Amniotic stem cell (primary cell): ENCODE results near the gene MEIS1.
"Not testable (repeated sequence)": the region's sequence is repeated elsewhere in the genome, so short reads cannot be mapped to it uniquely, and the experiment has no call there.

Experiments
- DNase-seq: peaks from one replicate; lab custom pipeline; 2025; lab: John Stamatoyannopoulos, UW

Gene MEIS1

GRCh38 chr2:66434679-66435548, at the start of gene MEIS1:
Gene MEIS1 (plus strand): TSS chr2:66435125. CDS start chr2:66435857, 732 bp downstream.
- peak; percentile 86 for DNase-seq

- no peak for DNase-seq
These were observed 47.7 kb upstream of the MEIS1 start for GRCh38 chr2:66387016-66387753.

DNA sequence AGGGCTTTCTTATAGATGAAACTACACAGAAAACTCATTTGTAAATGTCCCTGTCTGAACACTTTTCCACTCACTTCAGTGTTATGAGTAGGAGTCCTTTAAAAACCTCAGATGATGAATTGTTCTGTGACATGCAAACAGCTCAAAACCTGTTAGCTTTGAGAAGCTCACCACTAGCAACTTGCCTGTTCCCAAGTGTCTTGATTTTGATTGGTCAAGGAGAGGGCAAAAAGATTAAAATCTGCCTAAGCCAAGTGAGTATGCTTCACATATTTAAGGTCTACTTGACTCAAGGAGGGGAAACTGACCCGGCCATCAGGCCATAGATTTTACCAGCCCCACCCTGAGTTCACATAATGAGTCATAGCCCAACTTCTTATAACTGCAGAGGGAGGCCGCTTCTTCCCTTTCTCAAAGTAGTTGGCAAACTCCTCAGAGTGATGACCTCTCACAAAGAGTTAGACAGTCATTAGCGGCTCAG, 45.2 kb upstream of the MEIS1 start:
- no peak for DNase-seq

- no peak for DNase-seq
These were observed 44.8 kb upstream of the MEIS1 start for GRCh38 chr2:66390152-66390551.

DNA sequence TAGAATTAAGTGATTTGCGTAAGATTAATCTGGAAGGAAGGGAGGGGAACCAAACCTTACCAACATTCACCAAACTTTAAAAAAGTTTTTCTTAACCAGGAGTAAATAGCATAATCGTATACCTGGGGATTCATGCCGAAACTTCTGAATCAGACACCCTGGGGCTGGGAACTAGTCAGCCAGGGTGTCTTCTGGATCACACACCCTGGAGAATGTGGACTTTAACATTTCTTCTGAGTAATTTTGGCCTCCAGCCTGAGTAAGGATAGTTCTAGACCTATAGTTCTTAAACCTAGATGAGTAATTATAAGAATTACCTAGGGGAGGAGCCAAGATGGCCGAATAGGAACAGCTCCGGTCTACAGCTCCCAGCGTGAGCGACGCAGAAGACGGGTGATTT, 44.1 kb upstream of the MEIS1 start:
- DNase-seq, result no peak

DNA sequence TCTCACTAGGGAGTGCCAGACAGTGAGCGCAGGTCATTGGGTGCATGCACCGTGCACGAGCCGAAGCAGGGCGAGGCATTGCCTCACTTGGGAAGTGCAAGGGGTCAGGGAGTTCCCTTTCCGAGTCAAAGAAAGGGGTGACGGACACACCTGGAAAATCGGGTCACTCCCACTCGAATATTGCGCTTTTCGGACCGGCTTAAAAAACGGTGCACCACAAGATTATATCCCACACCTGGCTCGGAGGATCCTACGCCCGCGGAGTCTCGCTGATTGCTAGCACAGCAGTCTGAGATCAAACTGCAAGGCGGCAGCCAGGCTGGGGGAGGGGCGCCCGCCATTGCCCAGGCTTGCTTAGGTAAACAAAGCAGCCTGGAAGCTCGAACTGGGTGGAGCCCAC, 43.7 kb upstream of the MEIS1 start:
- DNase-seq, result not testable (repeated sequence)

- DNase-seq, result no peak
These were observed 29.5 kb upstream of the MEIS1 start for GRCh38 chr2:66405473-66405872.

- DNase-seq, result no peak
These were observed 26.0 kb upstream of the MEIS1 start for GRCh38 chr2:66408905-66409304.

- no peak for DNase-seq
These were observed 22.1 kb upstream of the MEIS1 start for GRCh38 chr2:66412874-66413273.

DNA sequence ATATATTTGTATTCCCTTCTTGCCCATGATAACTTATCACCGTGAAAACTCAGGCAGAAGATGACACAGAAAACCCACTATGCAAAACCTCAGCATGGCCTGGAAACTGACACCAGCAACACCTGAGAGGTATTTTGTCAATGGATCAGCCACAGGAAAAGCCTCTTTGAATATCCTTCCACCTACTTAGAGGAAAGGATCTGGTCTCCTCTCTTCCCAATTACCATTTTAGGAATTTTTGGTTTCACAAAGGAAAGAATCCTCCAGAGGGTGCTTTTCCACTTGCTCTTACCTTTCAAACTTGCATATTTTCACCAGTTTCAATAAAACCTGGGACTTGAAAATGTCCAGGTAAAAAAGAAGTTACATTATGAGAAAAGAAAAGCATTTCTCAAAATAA, 20.0 kb upstream of the MEIS1 start:
- no peak for DNase-seq

GRCh38 chr2:66418381-66418780, 16.5 kb upstream of the MEIS1 start:
- DNase-seq, result no peak

- no peak for DNase-seq
These were observed 13.3 kb upstream of the MEIS1 start for GRCh38 chr2:66421612-66422011.

GRCh38 chr2:66423391-66424124, 11.4 kb upstream of the MEIS1 start:
- no peak for DNase-seq

DNA sequence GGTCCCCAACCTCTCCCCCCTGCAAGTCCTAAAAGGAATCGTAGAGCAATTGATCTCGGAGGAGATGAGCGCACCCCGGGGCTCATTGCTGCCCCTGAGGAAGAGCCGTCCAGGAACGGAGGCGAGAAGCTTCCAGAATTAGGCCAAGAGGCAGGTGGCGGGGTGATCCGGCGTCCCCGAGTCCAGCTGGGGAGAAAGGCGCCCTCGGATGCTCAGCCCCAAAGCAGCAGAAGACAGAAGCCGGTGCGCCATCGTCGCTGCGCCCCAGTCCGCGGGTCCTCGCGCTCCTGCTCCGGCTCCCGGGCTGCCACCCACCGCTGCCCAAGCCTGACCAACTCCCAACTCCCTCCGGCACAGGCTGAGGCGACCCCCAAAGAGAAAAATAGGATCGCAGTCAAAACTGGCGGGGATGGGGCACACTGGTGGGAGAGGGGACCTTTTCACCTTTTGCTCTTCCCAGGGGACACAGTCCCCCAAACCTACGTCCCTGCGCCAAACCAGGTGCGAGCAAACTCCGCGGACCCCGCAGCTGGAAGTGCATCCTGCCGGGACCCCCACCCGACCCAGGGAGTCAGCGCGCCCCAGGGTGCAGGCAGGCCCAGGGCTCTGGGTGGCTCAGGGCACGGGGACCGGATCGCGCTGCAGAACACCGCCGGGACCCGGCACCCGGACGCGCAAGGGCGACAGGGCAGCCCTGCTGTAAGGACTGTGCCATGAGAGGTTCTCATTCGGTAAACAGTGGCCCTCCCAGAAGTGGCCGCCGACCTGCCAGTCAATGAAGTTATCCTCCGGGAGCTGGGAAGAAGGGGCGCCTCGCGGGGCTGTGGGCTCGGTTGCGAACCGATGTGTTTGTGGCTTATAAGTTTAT, 8.4 kb upstream of the MEIS1 start:
- DNase-seq, result no peak

DNA sequence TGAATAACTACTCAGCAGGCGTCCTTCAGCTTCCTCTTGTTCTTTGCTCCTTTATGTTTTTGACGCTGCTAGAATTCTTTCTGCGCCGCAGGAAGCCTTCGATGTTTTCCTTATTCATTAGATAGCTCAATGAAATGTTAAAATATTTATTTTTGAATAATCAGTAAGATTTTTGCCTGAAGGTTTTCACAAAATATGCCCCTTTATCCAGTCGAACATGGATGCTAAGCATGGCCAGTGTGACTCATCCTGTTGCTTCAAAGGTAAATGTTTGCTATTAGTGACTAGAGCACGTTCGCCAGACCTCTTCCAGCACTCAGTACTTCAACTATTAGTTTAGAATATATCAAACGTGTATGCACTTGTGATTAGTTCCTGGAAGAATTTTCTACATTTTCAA, 7.6 kb upstream of the MEIS1 start:
- no peak for DNase-seq

- DNase-seq, result peak; percentile 18
These were observed 5.8 kb upstream of the MEIS1 start for GRCh38 chr2:66428986-66429612.

DNA sequence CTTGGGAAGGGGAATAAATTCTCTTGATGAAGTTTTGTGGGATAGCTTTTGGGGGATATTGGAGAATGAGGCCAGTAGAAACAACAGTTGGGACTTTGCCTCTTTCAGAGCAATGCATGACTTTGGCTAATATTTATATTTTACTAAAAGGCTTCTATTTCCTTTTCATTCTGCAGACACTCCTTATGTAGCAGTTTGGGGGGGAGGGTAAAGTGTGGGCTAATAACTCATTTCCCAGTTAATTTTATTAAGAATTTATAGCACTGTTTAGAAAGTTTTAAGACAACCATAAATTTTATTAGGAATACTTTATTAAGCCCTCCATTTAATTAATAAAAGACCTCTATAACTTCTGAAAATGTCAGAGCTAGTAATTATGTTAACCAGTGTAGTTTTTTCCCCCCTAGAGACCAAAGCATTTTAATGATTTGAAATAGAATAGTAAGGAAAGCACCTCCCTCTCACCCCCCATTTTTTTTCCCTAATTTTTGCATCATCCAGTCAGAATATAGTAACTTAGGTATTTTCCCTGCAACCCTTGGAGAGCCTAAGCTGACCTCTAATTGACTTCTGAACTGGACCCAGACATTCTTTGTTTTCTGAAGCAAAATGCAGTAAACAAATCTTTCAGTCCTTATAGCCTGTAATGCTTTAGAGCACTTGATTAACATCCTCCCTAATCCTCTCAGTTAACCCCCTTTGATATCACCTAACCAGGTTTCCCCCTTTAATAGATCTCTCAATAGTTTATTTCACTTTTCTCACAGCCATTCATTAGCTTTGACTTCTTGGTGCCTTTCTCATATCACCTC, 5.0 kb upstream of the MEIS1 start:
- no peak for DNase-seq

- DNase-seq, result no peak
These were observed 4.2 kb upstream of the MEIS1 start for GRCh38 chr2:66430505-66431273.

GRCh38 chr2:66431274-66431642, 3.7 kb upstream of the MEIS1 start:
- DNase-seq, result no peak
